ENCODE results near the gene POLR2A. TPM values are rescaled to one million over a fixed set of nuclear protein-coding genes. Genes with fewer than 3 reads are reported as not detected.

The POLR2A gene
- total RNA-seq, 1 experiment from 2014 or later, result 47.1 TPM

DNA sequence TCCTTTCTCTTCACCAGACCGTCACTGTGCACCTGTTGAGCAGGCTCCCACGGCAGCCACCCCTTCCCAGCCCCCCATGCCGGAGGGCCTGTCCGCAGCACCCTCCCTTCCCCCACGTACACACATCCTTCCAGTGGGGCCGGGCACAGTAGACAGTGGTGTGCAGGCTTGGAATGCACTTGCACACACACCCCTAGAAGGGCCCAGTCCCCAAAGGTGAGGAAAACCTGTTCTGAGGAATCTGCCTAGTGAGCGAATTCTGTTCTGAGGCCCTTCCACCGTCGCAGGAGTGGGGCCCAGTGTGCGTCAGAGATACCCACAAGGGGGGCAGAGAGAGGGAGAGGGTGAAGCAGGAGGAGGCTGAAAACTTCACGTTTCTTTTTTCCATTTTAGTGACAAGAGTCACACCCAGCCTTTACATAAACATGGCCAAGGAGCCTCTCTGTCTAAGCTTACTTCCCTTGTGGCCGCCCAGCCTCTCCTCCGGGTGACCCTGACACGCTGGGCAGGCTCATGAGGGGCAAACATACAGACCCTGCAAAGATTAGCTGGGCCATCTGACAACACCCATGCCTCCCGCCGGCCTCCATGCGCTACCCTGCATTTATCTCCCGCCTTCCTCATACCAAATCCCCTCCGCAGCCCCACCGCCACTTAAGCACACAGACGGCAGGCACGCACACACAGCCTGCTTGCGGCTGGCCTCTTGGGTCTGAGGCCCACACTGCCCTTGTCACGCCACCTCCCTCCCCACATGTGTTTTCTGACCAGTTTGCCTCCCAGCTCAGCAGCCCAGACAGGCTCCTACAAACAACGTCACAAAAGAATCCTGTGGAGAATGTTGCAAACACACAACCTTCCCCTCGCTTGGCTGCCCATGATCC, 6.5 kb upstream of the POLR2A start:
- H3K4me3 ChIP-seq (ENCODE audit: low read length), result peak overlapping the region; percentile 79
- peak overlapping the region; percentile 91 for H3K4me2 ChIP-seq (ENCODE audit: low read length)
- H3K9me2 ChIP-seq (replicated peaks; ENCODE audit: low read length), result no peaks in the 10 kb centered on the region
- TF ChIP-seq EZH2 (IDR thresholded peaks at IDR 0.05; ENCODE audit: low read length, unreplicated experiment) (no peak), EZH2phosphoT487 (IDR thresholded peaks at IDR 0.05; ENCODE audit: borderline replicate concordance, low read length) (no peak)
- TF ChIP-seq, protein P1, sequence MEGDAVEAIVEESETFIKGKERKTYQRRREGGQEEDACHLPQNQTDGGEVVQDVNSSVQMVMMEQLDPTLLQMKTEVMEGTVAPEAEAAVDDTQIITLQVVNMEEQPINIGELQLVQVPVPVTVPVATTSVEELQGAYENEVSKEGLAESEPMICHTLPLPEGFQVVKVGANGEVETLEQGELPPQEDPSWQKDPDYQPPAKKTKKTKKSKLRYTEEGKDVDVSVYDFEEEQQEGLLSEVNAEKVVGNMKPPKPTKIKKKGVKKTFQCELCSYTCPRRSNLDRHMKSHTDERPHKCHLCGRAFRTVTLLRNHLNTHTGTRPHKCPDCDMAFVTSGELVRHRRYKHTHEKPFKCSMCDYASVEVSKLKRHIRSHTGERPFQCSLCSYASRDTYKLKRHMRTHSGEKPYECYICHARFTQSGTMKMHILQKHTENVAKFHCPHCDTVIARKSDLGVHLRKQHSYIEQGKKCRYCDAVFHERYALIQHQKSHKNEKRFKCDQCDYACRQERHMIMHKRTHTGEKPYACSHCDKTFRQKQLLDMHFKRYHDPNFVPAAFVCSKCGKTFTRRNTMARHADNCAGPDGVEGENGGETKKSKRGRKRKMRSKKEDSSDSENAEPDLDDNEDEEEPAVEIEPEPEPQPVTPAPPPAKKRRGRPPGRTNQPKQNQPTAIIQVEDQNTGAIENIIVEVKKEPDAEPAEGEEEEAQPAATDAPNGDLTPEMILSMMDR (conservative IDR thresholded peaks at IDR 0.05; ENCODE audit: low read depth, low read length), result no peak
- peak overlapping the region; percentile 62 for H3K27ac ChIP-seq (ENCODE audit: low read length)
- H3K27me3 ChIP-seq (ENCODE audit: low read length), result no peaks in the 10 kb centered on the region
- intact Hi-C loops (cut with micrococcal nuclease), result no loop called here
- BruUV-seq (replicated peaks), result no TSS peak
- H3F3A ChIP-seq (ENCODE audit: low read length, unreplicated experiment), result no peaks in the 10 kb centered on the region
- CTCF ChIA-PET, result no interaction called here
- DNase-seq, result peak; percentile 11
- ATAC-seq, result peak; percentile 3; the same call in 1 of the 2 replicates
- H3K79me2 ChIP-seq (ENCODE audit: low read length), result peaks cover 68% of the 10 kb centered on the region
- no peaks in the 10 kb centered on the region for H4K20me1 ChIP-seq (ENCODE audit: low read length)
- POLR2A ChIA-PET (ENCODE audit: unreplicated experiment), result no interaction called here
- H3K9ac ChIP-seq (ENCODE audit: low read length), result peak overlapping the region; percentile 85
- no peaks in the 10 kb centered on the region for H3K9me3 ChIP-seq (ENCODE audit: low read length)
- H3K36me3 ChIP-seq (ENCODE audit: low read depth, low read length), result no peaks in the 10 kb centered on the region
- peaks cover 33% of the 10 kb centered on the region for H3K4me1 ChIP-seq (ENCODE audit: insufficient read depth, low read length)
- 0 out of 2 replicates have a peak overlapping the region, but pooled peaks have one; percentile 18 for H2AFZ ChIP-seq (ENCODE audit: low read length)

DNA sequence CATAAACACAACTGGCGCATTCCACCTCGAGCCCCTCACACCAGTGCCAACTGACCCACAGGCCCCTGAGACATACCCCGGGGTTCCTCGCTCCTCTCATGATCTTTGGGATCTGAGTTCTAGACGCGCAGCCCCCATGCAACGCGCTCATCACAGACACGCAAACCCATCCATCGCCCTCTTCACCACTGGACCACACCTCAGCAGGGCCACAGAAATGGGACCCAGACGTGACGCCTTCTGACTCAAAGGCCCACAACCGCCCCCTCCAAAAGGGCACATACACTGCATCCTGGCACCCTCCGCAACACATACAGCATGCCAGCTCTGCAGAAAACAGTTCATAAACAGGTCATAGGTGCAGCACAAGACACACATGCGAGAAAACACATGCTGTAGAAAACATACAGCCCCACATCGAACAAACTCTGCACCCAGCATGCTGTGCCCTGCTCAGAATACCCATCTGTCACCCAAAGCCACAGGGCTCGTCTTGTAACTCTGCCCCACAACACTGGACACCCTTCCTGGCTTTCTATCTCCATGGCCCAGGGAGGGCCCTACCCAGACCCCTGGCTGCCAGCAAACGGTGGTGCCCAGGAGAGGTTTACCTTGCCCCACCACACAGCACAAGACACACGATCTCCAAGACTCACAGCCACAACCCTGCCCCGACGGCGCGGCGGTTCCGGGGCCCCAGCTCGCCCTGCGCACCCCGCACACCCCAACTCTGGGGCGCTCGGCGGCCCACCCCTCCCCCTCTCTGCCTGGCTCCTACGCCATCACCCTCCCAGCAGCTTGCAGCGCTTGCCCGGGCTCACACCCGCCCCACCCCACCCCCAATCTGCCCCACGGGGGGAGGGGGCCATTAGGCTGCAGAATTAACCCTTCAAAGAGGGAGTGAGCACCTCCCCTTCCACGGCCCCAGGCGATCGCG, 5.6 kb upstream of the POLR2A start:
- DNase-seq (peak; percentile 13), ATAC-seq (peak; percentile 14)
- Histone ChIP-seq H3K27ac (ENCODE audit: low read length) (peak overlapping the region; percentile 62), H3K27me3 (ENCODE audit: low read length) (no peaks in the 10 kb centered on the region), H3K4me1 (ENCODE audit: insufficient read depth, low read length) (peaks cover 33% of the 10 kb centered on the region), H3K79me2 (ENCODE audit: low read length) (peaks cover 68% of the 10 kb centered on the region), H3K36me3 (ENCODE audit: low read depth, low read length) (no peaks in the 10 kb centered on the region), H4K20me1 (ENCODE audit: low read length) (no peaks in the 10 kb centered on the region), H3K4me2 (ENCODE audit: low read length) (peak overlapping the region; percentile 91), H3K9me3 (ENCODE audit: low read length) (no peaks in the 10 kb centered on the region), H2AFZ (ENCODE audit: low read length) (peak overlapping the region; percentile 18; the same call in 1 of the 2 replicates), H3K9me2 (replicated peaks; ENCODE audit: low read length) (no peaks in the 10 kb centered on the region), H3K9ac (ENCODE audit: low read length) (peak overlapping the region; percentile 85), H3F3A (ENCODE audit: low read length, unreplicated experiment) (no peaks in the 10 kb centered on the region), H3K4me3 (ENCODE audit: low read length) (peak overlapping the region; percentile 79)
- intact Hi-C loops (cut with micrococcal nuclease), result no loop called here
- ChIA-PET POLR2A (ENCODE audit: unreplicated experiment) (no interaction called here), CTCF (no interaction called here)
- TF ChIP-seq EZH2phosphoT487 (IDR thresholded peaks at IDR 0.05; ENCODE audit: borderline replicate concordance, low read length), result no peak
- TF ChIP-seq, protein P1 (conservative IDR thresholded peaks at IDR 0.05; ENCODE audit: low read depth, low read length), result no peak
- no peak for TF ChIP-seq EZH2 (IDR thresholded peaks at IDR 0.05; ENCODE audit: low read length, unreplicated experiment)
- BruUV-seq (replicated peaks), result TSS peak; percentile 5
